Neural progenitor cell (in vitro differentiated cells): Measurements from ENCODE around the gene TFDP1.

ENCODE experiments used
- CTCF ChIP-seq: fragments of 200-600 bp; sonication (generic); IDR thresholded peaks from 2 replicates; pipeline ENCODE4 v1.5.1; 2017; ENCODE audit warnings: antibody characterized with exemption, mild to moderate bottlenecking
- EZH2 ChIP-seq: fragments of 200-600 bp; sonication (generic); IDR thresholded peaks from 2 replicates; pipeline ENCODE4 v1.6.1; 2017; ENCODE audit warnings: antibody characterized with exemption, mild to moderate bottlenecking, moderate library complexity
- EZH2phosphoT487 ChIP-seq: fragments of 200-600 bp; sonication (generic); IDR thresholded peaks from 2 replicates; pipeline ENCODE4 v1.6.1; 2017; ENCODE audit warnings: antibody characterized with exemption

GRCh38 chr13:113567681-113568080 is 16.9 kb upstream of the TFDP1 start:
- TF ChIP-seq CTCF, result no peak
- TF ChIP-seq EZH2phosphoT487, result no peak
- TF ChIP-seq EZH2, result no peak
